ENCODE data around the gene EN1. TPM values are rescaled to one million over a fixed set of nuclear protein-coding genes. Genes with fewer than 3 reads are reported as not detected.

EN1 gene
- total and polyA plus RNA-seq, 2 of the 13 experiments (the other 11 are each of a cell fraction or from before 2014, with no cell fraction given) = not detected

DNA sequence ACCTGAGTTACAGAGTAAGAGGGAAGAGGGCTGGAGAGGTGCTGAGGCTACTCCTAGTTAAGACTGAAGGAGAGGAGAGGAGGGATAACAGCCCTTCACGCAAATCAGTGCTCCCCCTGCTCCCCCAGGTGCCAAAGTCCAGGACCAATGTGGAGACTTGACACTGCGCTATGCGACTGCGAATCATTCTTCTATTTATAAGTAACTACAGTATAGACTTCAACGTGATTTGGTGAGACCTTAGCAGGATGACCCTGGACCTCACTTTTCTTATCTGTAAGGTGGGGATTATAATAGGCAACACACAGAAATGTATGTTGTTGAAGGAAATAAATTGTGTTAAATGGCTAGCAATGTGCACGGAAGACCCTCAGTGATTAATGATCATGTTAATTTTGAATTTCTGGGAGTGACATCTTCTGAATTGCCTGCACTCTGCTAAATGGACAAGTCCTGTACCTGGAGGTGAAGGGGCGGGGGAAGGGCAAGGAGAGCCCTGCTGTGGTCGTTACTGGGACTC lies 11.0 kb downstream of the EN1 start:
- H3K4me1 ChIP-seq (ENCODE audit: insufficient read depth, low read length) = no peaks in the 10 kb centered on the region
- H3K36me3 ChIP-seq (replicated peaks in 1 of 2; ENCODE audit: control insufficient read depth in 1 of 2, insufficient read depth in 2 of 2, low read length in 2 of 2) = no peaks in the 10 kb centered on the region; a peak in 1 of 5 replicates
- FAIRE-seq (no peak), DNase-seq (ENCODE audit: low spot score) (no peak), ATAC-seq (peak; percentile 24; the same call in 1 of the 3 replicates)
- POLR2A ChIA-PET = no interaction called here
- BruUV-seq (replicated peaks) = no TSS peak
- no peaks in the 10 kb centered on the region for H4K20me1 ChIP-seq (ENCODE audit: insufficient read depth, low read length)
- no peaks in the 10 kb centered on the region for H3K9me3 ChIP-seq (ENCODE audit: low read length)
- H2AFZ ChIP-seq (ENCODE audit: low read length) = no peak overlapping the region
- H3K4me2 ChIP-seq (ENCODE audit: low read depth, low read length) = peak overlapping the region; percentile 53
- TF ChIP-seq MEF2D (CRISPR knock-in tag; IDR thresholded peaks at IDR 0.05) (no peak), ZSCAN29 (CRISPR knock-in tag; conservative IDR thresholded peaks at IDR 0.05) (no peak), ZNF660 (CRISPR knock-in tag; IDR thresholded peaks at IDR 0.05; ENCODE audit: borderline replicate concordance, low read depth) (no peak), ZNF644 (CRISPR knock-in tag; IDR thresholded peaks at IDR 0.05; ENCODE audit: low read depth) (no peak), GABPB1 (CRISPR knock-in tag; IDR thresholded peaks at IDR 0.05) (no peak), RBM22 (optimal IDR thresholded peaks at IDR 0.05; ENCODE audit: low read length) (no peak), RNF2 (conservative IDR thresholded peaks at IDR 0.05; ENCODE audit: low read depth) (no peak), SOX5 (CRISPR knock-in tag; IDR thresholded peaks at IDR 0.05; ENCODE audit: borderline replicate concordance) (no peak), ZNF143 (CRISPR knock-in tag; IDR thresholded peaks at IDR 0.05) (no peak), MEIS2 (CRISPR knock-in tag; IDR thresholded peaks at IDR 0.05) (no peak)
- in situ Hi-C loops (cut with HindIII; ENCODE audit: extremely low pct_ligation_motif_present, low pct_unique_long_range_greater_than_20kb) (no loop called here), intact Hi-C loops (cut with micrococcal nuclease; ENCODE audit: unreplicated experiment) (no loop called here)
- no peaks in the 10 kb centered on the region for H3K79me2 ChIP-seq (ENCODE audit: insufficient read depth, low read length)
- CTCF ChIA-PET (ENCODE audit: low intra/inter-chr PET ratio, low total read pairs) = no interaction called here
- peaks cover 14 to 59% of the 10 kb centered on the region in 2 experiments for H3K27me3 ChIP-seq (ENCODE audit: control insufficient read depth in 1 of 2, insufficient read depth in 2 of 2, low read length in 2 of 2)
- peak overlapping the region in 1 of 3 experiments; percentile 62; a peak in 1 of 6 replicates for H3K4me3 ChIP-seq (replicated peaks in 1 of 3; ENCODE audit: insufficient read depth in 1 of 3, low read depth in 2 of 3, low read length in 3 of 3)
- 64% methylated on average over 8 of the region's 8 CpGs for WGBS (ENCODE audit: low lambda C conversion rate)
- H3K9ac ChIP-seq (ENCODE audit: insufficient read depth, low read depth, low read length) = no peak overlapping the region
- H3K27ac ChIP-seq (ENCODE audit: extremely low read length, insufficient read depth, low read length) = no peak overlapping the region
